GDM1 (cell line): ENCODE measurements around the gene WIPF1.

Source experiments
- DNase-seq: peaks from one replicate; lab custom pipeline; 2025; lab: John Stamatoyannopoulos, UW

WIPF1 gene

DNA sequence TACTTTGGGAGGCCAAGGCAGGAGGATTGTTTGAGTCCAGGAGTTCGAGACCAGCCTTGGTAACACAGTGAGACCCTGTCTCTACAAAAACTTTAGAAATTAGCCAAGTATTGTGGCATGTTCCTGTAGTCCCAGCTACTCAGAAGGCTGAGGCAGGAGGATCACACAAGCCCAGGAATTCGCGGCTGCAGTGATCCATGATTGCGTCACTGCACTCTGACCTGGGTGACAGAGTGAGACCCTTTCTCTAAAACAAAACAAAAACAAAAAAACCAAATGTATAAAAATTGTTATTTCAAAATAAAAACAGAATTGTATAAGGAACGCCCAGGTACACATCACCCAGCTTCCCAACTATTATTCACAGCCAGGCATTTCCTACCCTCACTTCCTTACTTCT, 56.7 kb downstream of the WIPF1 start:
- no peak for DNase-seq

DNA sequence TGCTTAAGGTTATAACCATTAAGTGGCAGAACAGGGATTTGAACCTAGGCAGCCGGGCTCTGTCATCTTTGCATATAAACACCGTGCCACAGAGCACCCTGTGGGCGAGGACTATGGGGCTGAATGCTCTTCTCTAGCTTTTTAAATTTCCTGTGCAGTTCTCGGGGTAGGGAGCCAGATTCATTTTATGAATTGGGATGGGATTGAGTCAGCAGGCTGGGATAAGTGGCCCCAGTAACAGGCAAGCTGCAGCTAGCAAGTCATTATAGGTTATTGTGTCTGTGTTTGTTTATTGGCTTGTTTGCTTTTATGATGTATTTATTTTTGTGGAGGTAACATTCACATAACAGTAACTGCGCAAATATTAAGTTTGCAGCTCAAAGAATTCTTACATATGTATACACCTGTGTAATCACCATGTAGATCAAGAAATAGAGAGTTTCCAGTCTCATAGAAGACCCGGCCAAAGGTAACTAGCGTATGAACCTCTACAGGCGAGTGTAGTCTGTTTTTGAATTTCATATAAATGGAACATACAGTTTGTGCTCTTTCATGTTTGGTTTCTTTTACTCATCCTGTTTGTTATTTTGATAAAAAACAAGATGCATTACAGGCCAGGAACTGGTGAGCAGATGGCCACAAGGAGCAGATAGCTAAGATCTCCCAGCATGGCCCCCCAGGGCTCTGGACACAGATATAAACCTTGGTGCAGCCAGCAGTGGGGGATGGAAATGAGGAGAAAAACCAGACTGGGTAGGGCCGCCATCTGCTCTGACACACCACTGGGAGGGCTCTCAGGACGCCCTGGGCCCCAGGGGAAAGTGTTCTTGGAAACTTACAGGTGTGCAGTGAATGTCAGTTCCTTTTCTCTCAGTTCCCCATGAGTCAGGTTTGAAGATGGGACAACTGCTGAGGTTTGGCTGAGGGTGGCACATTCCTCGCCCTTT, 61.6 kb downstream of the WIPF1 start:
- DNase-seq: no peak

GRCh38 chr2:174535083-174535482, 62.5 kb downstream of the WIPF1 start:
- DNase-seq: no peak

DNA sequence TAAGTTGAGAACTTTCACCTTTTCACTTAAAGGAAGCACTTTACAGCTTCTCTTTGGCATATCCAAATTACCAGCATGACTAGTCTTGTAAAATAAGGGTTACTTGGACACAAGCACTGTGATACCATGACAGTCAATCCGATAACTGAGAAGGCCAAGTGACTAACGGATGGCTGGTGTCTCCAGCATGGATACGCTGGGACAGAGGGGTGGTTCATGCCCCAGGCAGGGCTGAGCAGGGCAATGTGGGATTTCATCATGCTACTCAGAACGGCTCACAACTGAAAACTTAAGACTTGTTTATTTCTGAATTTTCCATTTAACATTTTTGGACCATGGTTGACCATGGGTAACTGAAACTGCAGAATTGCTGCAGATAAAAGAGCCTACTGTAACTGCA, 67.7 kb downstream of the WIPF1 start:
- DNase-seq: no peak

DNA sequence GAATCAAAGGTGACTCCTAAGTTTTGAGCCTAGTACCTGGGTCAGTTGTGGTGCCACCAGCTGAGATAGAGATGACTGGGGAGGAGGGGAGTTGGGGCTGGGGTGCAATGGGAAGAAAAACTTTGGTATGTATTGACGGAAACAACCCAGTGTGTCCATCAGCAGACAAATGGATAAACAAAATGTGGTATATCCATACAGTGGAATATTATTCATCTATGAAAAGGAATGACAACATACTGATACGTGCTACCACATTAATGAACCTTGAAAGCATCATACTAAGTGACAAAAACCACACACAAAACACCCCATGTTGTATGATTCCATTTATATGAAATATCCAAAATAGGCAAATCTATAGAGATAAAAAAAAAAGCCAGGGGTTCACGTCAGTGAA, 69.6 kb downstream of the WIPF1 start:
- DNase-seq: no peak

GRCh38 chr2:174527101-174527721, 70.4 kb downstream of the WIPF1 start:
- DNase-seq: no peak

DNA sequence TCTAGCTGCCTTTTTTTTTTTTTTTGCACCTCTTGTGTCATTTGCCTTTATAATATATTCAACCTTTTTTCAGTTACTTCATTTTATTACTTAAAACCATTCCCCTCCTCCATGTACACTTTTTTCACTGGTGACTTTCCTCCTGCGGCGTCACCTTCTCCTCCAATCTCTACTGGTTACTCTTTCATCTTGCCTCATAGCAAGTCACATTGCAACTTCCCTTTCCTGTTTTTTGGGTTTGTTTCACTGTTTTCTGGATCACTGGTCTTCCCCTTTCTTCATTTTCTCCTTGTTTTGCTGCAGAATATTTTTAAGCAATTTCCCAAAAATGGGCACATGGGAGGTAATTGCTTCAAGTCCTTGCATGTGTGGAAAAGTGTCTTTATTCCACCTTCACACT, 73.1 kb downstream of the WIPF1 start:
- DNase-seq: no peak

- no peak for DNase-seq
Observed at GRCh38 chr2:174522553-174522952, 75.1 kb downstream of the WIPF1 start.

- DNase-seq: no peak
Observed at GRCh38 chr2:174518395-174518794, 79.2 kb downstream of the WIPF1 start.

DNA sequence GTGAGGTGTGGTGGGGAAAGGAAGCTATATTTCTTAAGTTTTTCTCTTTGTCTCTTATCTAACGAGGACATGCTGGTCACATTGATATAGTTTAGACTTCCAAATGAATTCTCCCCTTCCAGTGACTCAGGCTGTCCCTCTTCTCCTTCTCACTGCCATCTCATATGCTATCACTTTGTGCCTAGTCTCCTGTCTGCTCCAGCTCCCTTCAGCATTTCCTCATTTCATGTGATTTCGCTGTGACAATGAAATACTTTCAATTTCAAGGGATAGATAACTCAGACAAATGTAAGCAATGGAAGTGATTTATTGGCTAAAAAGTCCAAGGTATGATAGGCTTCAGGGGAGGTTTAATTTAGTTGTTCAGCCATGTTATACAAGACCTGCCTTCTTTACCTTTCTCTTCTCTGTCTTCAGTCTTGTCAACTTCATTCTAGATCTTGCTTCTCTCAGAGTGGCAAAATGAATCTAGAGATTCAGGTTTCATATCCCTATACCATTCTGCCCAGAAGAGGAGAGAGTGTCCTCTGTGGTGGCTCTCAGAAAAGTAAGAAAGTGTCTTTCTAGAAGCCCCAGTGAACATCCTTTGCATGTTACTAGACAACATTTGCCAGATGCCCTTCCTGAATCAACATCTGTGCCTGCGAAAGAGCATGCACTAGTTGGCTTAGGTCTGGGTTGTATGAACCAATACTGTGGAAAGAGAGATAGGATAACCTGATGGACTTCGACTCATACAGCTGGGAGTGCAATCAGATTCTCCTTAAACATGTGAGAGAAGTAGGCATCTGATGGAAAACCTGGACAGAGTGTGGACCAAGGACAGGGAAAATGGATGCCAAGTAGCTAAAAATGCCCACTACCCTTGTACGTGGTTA, 80.9 kb downstream of the WIPF1 start:
- DNase-seq: no peak

GRCh38 chr2:174512345-174512744, 85.3 kb downstream of the WIPF1 start:
- DNase-seq: no peak

- DNase-seq: no peak
Observed at GRCh38 chr2:174511580-174512260, 85.9 kb downstream of the WIPF1 start.

- no peak for DNase-seq
Observed at GRCh38 chr2:174510583-174511189, 86.9 kb downstream of the WIPF1 start.
